ENCODE measurements around the gene PSKH1.
A peak's percentile ranks its signal among the peaks of the same experiment; 100 is the strongest.

PSKH1 gene

DNA sequence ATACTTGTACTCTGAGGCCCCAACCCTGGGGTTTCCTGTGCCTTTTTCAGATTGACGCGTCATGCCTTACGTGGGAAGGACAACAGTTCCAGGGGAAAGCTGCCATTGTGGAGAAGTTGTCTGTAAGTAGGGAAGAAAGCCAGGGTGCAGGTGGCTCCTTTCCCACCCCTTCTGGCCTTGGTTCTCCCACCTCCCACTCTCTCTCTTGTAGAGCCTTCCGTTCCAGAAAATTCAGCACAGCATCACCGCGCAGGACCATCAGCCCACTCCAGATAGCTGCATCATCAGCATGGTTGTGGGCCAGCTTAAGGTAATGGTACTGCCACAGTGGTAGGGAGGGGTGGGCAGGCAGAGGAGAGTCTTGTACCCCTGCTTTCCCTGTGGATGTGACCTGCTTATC is 24.8 kb upstream of the PSKH1 start:
- DNase-seq, result no peak

DNA sequence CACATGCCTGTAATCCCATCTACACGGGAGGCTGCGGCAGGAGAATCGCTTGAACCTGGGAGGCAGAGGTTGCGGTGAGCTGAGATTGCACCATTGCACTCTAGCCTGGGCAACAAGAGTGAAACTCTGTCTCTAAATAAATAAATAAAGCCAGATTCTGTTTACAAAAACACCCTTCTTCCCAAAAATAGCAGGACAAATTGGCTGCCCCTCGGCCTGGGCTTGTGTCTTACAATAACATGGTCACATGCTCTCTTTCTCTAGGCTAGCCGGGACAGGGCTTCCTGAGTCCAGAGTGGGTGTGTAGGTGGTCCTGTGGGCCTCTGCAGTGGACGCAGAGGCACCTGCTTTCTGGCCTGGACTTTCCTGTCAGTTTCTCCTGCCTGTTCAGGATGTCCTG is 23.4 kb upstream of the PSKH1 start:
- no peak for DNase-seq

DNA sequence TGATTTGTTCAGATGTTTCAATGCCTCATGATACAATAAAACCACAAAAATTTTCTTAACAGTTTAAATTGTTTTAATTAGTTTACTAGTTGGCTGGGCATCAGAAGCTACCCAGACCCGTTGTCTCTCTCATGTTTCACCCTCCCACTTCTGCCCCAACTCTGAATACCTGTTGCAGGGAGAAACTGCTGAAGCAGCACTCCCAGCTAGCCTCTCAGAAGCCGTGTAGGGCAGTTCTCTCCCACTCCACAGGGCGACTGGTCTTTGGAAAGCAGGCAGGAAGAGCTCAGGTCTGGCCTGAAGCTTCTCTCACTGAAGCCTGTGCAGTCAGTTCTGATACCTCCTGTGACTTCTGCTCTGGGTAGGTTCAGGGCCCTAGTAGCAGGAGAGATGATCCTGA is 21.8 kb upstream of the PSKH1 start:
- no peak for DNase-seq

DNA sequence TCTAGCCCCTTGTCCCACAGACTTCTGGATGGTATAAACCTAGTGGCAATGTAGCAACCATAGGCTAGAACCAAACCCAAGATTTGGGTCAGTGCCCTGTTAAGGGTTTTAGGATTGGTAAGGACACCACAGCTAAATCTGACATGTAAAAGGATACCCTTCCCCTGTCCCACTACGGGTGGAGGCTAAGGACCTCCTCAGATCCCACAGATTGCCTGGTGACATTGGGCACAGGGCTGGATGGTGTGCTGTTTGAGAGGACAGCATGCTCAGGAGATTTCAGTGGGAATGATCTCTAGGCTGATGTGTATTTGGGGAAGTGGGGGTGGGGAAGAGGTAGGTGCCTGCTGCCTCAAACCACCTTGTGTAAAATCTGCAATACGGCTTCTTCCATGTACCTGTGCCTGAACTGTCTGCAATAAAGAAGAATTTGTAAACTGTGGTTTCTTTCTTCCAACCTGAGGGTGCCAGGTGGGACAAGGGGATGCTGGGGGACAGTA is 20.9 kb upstream of the PSKH1 start:
- DNase-seq, result no peak

DNA sequence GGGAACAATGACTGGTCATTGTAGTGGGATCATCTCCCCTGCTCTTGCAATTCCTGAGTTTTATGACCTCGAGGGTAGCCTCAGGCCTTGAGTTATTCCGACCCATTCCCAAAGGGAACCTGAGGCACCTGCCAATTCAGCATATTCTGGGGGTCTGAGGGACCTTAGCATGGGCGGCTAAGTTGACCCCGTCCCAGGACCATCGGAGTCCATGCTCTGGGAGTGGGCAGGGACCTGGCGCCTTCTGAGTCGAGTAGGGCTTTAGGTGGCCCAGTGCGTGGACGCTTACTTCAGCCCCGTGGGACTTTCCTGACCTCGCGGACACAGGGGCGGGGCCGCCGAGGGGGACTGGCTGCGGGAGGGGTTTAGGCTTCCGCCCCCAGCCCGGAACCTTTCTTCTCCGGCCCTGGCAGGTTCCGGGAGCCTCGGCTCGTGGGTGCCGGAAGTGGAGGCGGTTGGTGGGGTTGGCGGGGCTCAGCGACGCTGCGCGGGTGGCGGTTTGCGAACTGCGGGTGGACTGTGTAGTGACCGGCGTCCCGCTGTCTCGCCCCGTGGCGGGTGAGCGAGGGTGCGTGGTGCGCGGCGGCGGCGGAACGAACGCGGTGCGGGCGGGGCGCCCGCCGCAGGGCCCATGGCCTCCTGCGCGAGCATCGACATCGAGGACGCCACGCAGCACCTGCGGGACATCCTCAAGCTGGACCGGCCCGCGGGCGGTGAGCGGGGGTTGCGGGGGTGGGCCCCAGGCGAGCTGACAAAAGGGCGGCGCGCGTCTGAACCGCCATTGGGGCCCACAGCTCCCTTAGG is 20.2 kb upstream of the PSKH1 start, which contains the start of gene EDC4:
Gene EDC4, plus strand, starts transcription at position 422 of the 804 bp plus-strand sequence. Its CDS starts 210 bp downstream, at position 632.
- peak; percentile 79 for DNase-seq

DNA sequence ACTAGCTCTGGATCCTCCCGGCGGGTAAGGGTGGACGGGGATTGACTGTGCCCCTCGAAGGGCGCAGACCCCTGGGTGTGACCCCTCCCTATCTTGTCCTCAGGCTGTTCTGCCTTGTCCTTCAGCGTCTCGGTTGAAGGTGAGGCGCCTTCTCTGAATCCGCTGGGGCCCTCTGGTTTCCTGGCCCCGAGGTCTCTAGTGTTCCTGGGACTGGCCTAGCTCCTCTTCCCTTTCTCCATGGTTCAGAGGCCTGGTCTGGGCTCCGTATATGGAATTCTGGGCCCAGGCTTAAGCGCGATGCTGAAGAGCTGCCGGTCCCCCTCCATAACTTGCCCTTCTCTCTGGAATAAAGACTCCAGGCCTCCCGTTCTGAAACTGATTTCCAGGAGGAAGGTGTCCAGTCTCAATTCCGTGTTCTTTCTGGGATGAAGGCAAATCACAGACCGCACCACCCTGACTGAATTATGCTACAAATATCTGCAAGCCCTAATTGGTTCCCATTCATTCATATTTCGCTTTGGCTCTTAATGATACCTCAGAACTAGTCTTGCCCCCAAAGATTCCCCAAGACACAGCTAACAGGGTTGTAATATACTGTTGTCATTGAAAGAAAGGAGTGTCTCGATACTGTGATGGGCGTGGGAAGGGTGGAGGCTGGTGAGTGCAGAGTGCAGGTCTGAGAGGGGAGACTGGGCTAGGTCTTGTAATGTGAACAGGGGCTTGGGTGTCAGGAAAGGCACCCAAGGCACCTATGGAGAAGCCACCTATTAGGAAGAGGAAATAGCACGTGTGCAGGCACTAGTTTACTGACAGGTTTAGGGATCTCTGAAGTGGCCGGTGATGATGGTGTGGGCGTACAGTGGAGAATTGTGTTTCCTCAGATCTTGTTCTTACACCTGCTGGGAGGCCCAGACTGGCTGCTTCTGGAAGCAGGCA is 19.4 kb upstream of the PSKH1 start:
- no peak for DNase-seq

DNA sequence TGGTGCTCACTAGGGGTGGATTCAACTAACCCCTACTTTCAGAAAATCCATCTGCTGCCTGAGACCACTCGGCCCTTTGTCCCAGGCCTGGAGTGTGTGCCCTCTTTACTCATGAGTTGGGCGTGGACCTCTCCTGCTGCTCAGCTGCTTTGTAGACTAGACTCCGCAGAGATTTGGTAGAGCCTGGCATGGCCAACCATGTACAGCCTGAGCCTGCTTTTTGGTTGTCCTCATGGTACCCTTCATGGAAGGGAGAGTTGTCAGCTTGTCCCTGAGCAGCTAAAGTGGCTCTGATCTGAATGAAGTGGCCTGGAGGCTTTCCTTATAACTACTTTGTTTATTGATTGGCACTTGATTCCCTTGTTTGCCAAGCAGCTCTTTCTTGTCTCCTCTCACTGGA is 18.7 kb upstream of the PSKH1 start:
- DNase-seq, result no peak

DNA sequence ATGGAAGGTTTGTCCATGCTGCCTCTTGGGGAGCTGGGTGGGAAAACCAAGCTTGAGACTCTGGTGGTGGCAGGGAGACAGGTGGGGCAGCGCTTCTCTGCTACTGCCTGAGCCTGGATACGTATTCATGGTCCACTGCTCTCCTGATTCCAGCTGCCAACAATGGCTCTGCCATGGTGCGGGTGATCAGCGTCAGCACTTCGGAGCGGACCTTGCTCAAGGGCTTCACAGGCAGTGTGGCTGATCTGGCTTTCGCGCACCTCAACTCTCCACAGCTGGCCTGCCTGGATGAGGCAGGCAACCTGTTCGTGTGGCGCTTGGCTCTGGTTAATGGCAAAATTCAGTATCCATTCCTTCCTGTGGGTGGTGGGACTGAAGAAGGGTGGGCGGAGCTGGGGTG is 16.0 kb upstream of the PSKH1 start:
- no peak for DNase-seq

DNA sequence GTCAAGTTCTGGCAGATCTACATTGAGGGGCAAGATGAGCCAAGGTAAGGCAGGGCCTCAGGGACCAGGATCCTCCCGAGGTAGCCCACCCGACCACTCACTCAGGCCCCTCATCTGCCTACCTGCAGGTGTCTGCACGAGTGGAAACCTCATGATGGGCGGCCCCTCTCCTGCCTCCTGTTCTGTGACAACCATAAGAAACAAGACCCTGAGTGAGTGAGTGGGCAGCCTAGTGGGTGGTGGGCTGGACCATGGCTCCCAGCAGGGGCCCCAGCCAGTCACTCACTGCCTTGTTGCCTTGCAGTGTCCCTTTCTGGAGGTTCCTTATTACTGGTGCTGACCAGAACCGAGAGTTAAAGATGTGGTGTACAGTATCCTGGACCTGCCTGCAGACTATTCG is 14.8 kb upstream of the PSKH1 start:
- DNase-seq, result no peak

DNA sequence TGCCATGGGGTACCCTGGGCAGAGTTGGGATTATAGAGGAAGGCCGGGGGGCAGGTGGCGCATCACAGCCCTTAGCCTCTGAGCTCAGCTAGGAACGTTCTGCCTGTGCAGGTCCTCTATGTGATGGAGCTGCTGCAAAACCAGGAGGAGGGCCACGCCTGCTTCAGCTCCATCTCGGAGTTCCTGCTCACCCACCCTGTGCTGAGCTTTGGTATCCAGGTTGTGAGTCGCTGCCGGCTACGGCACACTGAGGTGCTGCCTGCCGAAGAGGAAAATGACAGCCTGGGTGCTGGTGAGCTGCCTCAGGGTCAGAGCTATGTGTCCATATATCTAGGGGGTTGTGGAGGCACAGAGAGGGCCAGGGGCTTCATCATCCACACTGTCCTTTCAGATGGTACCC is 14.2 kb upstream of the PSKH1 start:
- no peak for DNase-seq

DNA sequence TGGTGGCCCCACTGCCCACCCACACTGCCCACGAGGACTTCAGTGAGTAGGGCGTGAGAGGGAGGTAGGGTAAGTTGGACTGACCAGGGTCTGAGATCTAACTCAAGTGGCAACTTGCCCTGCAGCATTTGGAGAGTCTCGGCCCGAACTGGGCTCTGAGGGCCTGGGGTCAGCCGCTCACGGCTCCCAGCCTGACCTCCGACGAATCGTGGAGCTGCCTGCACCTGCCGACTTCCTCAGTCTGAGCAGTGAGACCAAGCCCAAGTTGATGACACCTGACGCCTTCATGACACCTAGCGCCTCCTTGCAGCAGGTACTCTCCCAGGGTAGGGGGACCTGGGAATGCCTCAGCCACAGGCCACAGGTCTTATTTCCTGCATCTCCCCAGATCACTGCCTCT is 13.6 kb upstream of the PSKH1 start:
- DNase-seq, result no peak

DNA sequence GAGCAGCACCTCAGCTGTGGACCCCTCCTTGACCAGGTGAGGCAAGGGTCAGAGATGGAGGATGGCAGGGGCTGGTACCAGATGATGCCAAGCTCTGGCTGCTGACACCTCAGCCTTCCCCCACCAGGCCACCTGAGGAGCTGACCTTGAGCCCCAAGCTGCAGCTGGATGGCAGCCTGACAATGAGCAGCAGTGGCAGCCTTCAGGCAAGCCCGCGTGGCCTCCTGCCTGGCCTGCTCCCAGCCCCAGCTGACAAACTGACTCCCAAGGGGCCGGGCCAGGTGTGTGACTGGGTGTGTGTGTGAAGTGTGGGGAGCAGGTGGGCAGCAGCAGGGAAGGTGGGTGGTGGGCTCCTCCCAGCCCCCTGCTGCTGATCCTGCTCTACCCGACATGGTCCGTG is 13.1 kb upstream of the PSKH1 start:
- no peak for DNase-seq

DNA sequence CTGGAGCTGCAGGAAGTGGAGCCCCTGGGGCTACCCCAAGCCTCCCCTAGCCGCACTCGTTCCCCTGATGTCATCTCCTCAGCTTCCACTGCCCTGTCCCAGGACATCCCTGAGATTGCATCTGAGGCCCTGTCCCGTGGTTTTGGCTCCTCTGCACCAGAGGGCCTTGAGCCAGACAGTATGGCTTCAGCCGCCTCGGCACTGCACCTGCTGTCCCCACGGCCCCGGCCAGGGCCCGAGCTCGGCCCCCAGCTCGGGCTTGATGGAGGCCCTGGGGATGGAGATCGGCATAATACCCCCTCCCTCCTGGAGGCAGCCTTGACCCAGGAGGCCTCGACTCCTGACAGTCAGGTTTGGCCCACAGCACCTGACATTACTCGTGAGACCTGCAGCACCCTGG is 12.5 kb upstream of the PSKH1 start:
- no peak for DNase-seq

DNA sequence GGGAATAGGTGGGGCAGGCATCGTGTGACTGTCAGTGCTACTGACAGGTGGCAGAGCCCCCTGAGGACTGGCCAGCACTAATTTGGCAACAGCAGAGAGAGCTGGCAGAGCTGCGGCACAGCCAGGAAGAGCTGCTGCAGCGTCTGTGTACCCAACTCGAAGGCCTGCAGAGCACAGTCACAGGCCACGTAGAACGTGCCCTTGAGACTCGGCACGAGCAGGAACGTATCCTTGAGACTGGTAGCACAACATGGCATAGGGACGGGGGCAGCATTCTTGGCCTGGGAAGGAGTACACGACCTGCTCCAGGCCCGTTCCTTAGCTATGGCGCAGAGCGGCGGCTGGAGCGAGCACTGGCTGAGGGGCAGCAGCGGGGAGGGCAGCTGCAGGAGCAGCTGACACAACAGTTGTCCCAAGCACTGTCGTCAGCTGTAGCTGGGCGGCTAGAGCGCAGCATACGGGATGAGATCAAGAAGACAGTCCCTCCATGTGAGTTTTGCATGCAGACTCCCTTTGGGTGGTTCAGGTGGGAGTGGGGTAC is 11.4 kb upstream of the PSKH1 start:
- DNase-seq, result no peak

DNA sequence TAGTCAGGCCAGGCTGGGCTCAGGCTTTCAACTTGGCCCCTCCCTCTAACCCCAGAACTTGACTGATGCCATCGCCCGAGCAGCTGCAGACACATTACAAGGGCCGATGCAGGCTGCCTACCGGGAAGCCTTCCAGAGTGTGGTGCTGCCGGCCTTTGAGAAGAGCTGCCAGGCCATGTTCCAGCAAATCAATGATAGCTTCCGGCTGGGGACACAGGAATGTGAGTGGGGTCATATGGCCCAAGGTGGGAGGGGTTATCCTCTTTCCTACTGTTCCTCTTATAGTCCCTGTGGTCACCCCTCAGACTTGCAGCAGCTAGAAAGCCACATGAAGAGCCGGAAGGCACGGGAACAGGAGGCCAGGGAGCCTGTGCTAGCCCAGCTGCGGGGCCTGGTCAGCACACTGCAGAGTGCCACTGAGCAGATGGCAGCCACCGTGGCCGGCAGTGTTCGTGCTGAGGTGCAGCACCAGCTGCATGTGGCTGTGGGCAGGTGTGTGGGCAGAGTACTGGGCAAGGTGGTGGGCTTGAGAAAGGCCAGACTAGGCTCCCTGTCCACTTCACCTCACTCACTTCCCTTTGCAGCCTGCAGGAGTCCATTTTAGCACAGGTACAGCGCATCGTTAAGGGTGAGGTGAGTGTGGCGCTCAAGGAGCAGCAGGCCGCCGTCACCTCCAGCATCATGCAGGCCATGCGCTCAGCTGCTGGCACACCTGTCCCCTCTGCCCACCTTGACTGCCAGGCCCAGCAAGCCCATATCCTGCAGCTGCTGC is 10.5 kb upstream of the PSKH1 start:
- DNase-seq, result no peak

DNA sequence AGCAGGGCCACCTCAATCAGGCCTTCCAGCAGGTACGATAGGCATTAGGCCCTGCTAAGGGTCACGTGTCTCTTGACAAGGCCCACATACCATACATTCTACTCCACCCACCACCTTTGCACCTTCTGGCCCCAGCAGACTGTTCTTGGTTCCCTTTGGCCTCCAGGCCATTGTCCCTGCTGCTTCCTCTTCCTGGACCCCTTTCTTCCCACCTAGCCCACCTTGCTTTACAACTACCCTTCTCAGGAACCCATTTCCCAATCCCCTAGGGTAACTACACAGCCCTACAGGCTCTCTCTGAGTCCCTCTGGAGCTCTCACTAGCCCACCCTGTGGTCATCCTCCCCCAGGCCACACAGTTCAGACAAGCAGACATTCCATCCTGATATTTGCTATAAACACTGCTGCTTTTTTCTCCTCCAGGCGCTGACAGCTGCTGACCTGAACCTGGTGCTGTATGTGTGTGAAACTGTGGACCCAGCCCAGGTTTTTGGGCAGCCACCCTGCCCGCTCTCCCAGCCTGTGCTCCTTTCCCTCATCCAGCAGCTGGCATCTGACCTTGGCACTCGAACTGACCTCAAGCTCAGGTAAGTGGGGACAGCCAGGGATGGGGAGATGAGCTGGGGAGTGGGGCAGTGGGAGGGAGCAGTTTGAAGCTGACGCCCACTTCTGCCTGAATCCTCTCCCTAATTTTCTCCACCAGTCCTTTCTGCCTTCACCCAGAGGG is 9.7 kb upstream of the PSKH1 start:
- DNase-seq, result no peak

DNA sequence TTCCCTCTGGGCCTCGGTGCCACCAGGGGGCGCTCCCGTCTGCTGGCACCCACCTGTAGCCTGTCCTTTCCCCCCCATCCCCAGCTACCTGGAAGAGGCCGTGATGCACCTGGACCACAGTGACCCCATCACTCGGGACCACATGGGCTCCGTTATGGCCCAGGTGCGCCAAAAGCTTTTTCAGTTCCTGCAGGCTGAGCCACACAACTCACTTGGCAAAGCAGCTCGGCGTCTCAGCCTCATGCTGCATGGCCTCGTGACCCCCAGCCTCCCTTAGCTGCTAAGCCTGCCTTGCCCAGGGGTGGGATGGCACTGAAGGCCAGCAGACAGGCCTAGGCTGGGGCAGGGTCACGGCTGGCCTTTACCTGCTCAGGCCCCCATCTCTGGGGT is 9.2 kb upstream of the PSKH1 start:
- DNase-seq, result peak; percentile 66

DNA sequence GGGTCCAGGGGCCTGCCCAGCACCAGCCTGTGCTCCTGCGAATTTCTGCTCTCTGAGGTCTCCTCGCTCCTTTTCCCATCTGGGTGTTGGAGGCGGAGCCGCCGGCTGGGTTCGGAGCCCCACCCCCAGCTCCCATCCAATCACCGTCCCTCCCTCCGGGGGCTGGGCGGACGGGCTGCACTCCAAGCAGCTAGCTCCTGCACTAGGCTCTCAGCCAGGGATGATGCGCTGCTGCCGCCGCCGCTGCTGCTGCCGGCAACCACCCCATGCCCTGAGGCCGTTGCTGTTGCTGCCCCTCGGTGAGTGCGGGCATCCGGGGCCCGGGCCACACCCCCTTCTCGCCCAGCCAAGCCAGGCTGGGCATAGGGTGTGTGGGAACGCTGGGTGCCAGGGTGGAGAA is 8.4 kb upstream of the PSKH1 start, which contains the start of gene NRN1L:
Gene NRN1L, plus strand, starts transcription at position 202 of the 400 bp plus-strand sequence. Its CDS starts 19 bp downstream, at position 221.
- DNase-seq, result no peak

DNA sequence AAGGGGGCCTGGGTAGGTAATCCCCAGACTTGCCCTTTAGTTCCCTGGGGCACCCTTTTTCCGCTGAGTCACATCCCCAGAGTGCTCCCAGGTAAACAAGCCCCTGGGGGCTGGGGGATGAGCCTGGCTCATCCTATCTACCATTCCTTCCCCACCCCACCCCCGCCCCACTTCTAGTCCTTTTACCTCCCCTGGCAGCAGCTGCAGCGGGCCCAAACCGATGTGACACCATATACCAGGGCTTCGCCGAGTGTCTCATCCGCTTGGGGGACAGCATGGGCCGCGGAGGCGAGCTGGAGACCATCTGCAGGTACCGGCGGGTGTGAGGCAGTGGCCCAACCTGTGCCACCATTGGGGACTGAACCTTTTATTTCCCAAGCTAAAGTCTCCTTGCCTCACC is 7.5 kb upstream of the PSKH1 start:
- DNase-seq, result no peak

DNA sequence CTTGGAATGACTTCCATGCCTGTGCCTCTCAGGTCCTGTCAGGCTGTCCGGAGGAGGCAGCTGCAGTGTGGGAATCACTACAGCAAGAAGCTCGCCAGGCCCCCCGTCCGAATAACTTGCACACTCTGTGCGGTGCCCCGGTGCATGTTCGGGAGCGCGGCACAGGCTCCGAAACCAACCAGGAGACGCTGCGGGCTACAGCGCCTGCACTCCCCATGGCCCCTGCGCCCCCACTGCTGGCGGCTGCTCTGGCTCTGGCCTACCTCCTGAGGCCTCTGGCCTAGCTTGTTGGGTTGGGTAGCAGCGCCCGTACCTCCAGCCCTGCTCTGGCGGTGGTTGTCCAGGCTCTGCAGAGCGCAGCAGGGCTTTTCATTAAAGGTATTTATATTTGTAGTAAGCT is 7.1 kb upstream of the PSKH1 start:
- no peak for DNase-seq

DNA sequence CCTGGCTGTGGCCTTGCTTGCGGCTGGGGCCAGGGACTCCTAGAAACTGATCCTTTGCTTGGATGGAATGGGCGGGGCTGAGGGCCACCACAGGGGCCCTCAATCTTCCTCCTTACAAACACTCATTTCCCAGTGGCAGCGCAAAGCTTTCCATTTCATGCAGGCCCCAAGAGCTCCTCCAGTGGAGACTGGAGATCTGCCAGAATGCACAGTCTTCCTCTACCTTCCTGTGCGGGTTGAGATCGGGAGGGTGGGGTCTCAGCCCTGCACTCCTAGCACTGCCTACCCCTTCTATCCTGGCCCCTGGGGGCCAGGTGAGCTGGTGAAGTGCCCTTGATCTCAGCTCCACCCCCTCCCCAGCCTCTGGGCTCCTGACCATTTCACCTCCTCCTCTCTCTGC is 6.7 kb upstream of the PSKH1 start:
- DNase-seq, result no peak

DNA sequence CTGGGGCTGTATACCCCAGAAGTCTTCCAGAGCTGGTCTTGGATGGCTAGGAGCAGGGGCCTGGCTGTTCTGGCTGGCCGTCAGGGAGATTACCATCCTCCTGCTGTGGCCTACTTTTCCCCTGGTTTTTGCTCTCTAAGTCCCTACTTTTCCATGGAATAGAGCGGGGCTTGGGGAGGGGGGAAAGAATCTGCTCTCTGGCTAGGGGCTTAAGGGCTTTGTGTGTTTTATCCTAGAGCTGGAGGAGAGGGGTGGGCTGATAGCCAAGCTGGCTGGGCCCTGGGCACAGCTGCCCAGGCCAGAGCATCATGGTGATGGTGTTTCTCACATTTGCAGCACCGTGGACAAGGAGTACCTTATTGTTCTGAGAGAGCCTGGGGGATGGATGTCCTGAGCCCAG is 4.7 kb upstream of the PSKH1 start:
- DNase-seq, result no peak

All from effector CD8-positive, alpha-beta T cell (primary cell).